Activated gamma-delta T cell treated with anti-CD3 and anti-CD28 coated beads, Interleukin-2, amount 50 U/mL, for 16 hours (primary cell): Measurements from ENCODE around the gene USP22.

Experiments
- DNase-seq: peaks from one replicate; pipeline ENCODE4 v3.0.0-alpha.2; 2020; ENCODE audit warnings: low read depth

The USP22 gene

DNA sequence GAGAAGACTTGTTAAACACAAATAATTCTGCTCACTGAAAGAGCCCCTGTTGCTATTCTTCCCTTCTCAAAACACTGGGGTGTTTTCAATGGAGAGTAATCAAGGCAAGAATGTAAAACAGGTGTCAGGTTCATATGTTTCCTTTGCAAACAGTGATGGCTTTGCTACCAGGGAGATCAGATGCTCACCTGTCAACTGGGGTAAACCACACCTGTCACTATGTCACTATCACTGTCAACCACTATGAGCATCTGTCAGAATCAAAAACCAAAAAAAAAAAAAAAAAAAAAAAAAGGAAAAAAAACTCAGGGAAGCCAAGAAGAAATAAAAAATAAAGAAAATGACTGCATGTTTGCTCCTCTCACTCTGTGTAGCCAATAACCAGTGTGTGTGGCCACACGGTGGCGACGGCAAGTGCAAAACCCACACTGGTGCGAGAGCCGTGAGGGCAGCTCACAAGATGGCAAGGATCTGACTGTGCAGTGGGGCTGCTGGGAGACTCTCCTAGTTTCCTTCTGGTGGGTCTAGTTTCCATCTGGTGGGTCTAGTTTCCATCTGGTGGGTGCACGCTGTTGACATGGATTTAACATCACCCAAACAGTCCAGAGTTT is 22.7 kb downstream of the USP22 start:
- no peak for DNase-seq

DNA sequence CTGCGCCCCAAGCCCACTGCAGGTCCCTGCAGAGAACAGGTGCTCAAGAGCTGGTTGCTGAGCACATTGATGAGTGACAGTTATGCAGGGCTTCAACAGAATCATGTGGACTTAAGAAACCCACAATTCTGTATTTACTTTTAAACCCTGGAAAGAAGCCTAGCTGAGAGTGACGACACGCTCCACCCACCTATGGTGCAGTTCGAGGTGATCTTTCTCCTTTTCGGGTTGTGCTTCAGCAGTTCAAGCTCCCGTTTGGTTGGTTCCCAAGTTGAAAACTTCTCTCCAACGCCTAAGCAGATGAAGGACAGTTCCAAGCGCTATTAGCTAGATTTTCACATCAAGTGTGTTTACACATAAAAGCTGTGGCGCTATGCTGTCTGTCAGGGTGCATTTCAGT is 23.9 kb downstream of the USP22 start:
- no peak for DNase-seq

GRCh38 chr17:21017861-21018260 is 24.9 kb downstream of the USP22 start:
- no peak for DNase-seq

DNA sequence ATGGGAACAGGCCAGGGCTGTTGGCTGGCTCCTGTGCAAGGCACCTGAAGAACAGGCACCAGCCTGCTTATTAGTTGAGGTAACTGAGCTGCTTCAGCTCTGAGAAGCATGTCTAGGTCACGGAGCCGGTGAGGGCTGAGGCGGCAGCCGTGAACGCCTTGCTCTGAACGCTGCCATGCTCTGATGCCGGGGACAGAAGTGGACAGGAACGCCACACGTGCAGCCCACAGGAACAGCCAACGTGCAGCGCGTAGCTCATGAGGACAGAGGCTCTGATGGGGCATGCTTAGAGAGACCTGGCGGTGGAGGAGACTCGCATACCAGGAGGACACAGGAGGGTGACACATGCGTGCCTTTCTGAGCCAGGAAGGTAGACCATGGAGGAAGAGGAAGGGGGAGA is 25.6 kb downstream of the USP22 start:
- DNase-seq: no peak

DNA sequence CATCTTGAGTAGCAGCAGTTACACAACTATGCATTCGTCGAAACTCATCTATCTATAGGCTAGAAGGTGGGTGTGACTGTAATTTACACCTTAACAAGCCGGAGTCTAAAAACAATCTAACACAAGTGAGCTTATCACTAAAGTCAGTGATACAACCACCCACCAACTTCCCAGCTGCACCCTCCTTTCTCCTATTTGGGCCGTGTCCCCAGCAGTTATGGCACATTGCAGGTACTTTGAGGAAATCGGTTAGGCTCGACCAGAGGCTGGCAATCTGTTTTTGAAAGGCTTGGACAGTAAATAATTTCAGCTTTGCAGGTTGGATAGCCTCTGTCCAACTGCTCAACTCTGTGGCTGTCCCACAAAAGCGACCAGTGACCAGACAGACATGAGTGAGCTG is 26.0 kb downstream of the USP22 start:
- DNase-seq: no peak

DNA sequence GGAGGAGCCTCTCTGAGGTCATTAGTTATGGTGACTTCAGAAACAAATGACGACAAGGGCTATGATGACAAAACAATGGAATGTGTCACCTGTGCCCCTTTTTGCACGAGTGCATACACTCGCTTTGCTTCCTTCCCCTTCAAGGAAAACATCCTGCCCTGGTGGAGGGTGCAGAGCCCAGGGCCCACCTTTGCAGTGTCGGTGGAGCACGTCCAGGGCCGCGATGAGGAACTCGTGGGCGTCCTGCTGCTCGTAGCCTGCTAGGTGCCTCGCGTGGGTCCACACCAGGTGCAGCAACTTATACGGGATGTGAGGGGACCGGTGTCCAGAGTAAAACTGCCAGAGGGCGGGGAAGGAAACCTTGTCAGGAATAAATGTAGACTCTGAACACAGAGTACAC is 27.2 kb downstream of the USP22 start:
- no peak for DNase-seq

DNA sequence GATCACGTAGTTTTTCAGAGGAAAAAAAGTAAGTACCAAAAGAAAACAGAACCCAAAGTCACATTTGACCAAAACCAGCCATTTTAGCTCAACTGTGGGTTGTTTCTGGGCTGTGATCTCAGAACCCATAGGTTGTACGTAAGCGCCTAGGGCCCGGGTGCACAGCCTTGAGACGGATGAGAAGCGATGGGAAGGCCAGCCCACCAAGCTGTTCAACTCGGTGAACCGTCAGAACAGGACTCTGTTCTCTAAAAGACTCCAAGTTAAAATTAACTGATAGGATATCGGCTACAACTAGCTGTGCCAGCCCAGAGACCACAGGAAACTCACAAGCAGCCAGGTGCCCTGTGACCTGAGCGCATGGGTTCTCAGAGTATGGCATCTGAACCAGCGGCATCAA is 28.3 kb downstream of the USP22 start:
- DNase-seq: no peak

DNA sequence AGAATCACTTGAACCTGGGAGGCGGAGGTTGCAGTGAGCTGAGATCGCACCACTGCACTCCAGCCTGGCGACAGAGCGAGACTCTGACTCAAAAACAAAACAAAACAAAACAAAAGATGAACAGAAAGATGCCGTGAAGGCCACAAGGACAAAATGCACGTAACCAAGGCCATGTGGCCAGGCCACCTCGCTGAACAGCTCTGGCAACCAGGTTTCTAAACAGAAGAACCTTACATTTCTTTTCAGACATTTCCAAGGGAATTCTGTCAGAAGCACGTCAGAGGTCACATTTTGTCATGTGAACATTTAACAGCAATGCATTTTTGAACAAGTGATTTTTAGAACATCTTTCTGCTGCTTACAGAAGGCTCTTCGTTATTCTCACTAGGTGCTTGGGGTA is 28.8 kb downstream of the USP22 start:
- DNase-seq: no peak

DNA sequence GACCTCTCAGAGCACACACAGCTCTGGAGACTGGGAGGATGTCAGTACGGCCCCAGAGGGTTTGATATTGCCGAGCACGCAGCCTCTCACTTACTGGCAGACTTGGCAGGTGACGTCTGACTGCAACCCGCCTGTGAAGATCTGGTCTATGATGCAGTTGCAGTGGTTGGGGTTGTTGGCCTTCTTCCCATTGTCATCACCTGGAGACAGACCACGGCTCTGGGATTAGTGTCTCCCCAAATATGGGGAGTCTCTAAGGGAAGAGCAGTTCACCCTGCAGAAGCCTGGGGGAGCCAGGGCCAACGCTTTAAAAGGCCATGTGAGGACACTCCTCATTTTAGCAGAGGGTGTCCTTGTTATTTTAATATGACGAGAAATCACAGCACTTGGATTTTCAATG is 30.1 kb downstream of the USP22 start:
- no peak for DNase-seq

DNA sequence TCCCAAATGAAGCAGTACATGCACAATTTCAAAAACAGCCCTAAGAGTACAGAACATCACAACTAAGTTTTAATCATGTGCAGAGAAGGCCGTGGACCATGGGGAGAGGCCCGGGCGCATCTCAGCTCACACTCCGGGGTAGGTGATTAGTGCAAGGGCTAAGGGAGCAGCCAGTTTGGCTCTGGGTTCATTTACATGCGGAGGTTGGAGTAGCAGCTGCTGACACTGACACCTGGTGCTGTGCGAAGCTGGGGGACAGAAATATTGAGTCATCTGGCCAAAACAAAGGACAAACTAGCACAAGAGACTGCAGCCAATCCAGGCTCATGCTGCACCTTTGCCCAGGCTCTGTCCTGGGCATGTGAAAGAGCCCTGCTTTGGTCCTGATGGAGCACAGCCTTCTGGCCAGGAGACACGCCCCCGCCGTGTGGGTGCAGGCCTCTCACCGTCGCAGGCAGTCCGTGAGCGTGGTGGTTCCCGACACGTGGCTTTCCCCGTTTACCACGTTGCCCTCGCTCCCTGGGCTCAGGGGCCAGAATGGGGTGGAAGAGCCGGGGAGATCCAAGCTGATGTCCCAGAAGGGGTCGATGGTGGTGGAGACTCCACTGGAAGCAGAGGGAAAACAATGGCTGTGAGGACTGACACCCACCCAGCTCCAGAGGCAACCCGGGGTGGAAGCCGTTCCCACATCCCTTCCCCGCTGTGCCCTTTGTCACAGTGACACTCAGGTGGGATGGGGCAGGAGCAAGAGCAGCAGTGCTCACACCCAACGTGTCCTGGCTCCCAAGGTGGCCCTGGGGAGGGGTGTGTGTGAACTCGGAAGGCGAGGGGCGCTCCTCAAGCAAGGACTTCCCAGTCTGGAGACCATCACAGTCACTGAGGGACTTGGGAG is 31.9 kb downstream of the USP22 start:
- no peak for DNase-seq

DNA sequence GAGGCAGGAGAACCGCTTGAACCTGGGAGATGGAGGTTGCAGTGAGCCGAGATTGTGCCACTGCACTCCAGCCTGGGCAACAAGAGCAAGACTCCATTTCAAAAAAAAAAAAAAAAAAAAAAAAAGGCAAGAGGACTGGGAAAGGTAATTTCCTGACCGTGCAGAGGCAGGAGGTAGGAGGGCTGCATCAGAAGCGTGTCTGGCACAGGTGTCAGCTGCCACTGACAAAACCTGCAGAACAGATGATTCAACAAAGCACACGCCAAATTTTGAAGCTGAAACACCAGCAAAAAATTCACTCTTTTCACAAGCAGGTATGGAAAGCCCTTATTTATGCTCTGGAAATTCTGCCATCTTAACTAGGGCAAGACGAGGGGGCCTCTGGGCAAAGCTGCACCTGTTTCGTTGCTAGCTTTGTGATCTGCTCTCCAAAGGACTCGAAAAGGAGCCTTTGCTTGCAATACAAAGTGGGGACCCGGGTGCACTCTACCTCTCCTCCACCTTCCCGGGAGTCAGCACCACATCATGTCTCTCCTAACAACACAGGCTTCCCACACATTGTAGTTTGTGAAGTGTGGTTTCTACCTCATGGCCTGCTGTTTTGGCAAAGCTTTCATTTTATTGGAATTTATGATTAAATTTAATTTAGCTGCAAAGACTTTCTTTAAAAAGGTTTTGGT is 33.7 kb downstream of the USP22 start:
- DNase-seq: no peak

GRCh38 chr17:21008160-21008915 is 34.5 kb downstream of the USP22 start:
- DNase-seq: no peak

DNA sequence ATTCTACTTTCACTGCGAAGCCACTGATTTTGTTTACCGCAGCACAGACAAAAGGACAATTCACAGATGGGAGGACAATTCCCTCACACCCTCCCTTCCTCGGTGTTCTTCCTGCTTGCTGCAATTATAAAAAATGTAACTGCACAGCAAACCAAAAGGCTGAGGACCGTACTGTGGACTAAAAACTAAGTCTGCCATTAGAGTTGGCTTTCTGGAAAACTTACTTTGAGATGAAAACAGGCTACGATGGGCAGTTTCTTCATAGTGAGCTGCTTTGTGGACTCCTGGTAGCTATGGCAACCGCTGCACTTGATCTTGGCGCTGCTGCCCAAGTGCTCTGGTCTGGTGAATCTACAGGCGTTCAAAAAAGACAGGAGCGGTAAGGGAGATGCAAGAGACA is 35.2 kb downstream of the USP22 start:
- DNase-seq: no peak

DNA sequence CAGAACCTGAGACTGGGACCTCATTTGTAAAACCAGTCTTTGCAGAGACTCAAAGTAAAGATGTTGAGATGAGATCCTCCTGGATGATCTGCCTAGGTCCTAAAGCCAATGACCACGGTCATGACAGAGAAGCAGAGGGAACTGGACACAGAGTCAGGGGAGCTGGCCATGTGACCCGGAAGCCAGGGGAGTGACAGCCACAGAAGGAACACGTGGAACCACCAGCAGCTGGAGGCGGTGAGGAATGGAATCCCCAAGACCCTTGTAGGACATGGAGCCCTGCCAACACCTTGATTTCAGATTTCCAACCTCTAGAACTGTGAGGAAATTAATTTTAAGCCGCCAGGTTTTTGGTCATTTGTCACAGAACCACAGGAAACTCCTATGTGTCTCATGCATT is 37.0 kb downstream of the USP22 start:
- DNase-seq: no peak

DNA sequence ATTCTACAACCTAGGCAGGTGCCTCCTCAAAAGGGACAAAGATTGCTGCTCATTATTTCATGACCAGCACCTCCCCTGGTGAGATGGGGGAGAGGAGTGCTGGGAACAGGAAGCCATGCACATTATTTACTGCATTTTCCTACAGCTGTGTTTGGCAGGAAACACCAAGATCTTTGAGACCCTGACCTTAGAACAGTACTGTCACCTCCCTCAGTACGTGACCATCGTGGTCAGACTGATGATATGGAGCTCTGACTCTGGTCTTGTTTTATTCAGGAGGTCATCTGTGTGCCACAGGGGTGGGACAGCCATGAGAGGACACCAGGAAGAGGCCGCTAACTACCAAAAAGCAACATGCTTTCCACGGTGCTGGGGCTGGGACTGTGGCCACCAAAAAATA is 37.4 kb downstream of the USP22 start:
- DNase-seq: no peak

- DNase-seq: no peak
These were observed 38.5 kb downstream of the USP22 start for GRCh38 chr17:21004016-21004930.

- no peak for DNase-seq
These were observed 39.7 kb downstream of the USP22 start for GRCh38 chr17:21003007-21003621.

GRCh38 chr17:21002309-21003006 is 40.4 kb downstream of the USP22 start:
- no peak for DNase-seq

DNA sequence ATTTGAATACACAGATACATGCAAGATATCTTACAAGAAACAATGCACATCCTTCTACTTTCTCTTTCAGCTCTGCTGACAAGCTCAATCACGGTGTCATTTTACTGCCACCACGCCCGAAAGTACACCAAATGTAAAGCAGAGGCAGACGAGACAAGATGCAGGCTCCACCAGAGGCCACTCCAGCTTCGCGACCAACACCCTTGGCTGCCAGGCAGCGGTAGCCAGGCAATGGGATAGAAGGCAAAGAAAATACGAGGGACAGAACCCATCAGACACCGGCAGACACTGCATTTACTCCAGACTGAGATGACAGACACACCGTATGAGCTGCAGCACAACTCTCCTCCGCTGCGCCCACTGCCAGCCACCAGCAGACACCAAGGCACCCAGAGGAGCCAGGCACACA is 41.0 kb downstream of the USP22 start:
- no peak for DNase-seq

GRCh38 chr17:21001111-21001812 is 41.5 kb downstream of the USP22 start:
- DNase-seq: no peak
